ENCODE measurements around the gene MTCH1. TPM values are rescaled to one million over a fixed set of nuclear protein-coding genes. Genes with fewer than 3 reads are reported as not detected.

MTCH1 gene
- total RNA-seq, 1 experiment from 2014 or later, result 161 TPM

DNA sequence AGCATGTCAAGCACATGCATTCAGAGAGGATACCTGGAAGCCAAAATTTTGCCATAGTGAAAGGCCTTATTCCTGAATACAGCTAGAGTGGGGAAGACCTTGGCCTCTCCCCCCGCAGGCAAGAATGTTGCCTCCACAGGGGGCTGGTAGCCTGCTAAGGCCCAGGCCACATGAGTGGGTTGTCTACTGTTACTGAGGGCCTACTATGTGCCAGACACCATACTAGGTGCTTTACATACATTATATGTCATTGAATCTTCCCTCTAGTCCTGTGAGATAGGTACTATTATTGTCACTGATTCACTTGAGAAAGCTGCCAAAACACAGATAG, 32.1 kb downstream of the MTCH1 start:
- Histone ChIP-seq H3K4me3 (replicated peaks in 1 of 2; ENCODE audit: low read depth in 1 of 2, low read length in 2 of 2) (no peak overlapping the region), H3K4me1 (ENCODE audit: control insufficient read depth in 1 of 2, insufficient read depth in 2 of 2, low read length in 2 of 2) (peaks cover 0 to 57% of the 10 kb centered on the region in 2 experiments; a peak in 3 of 4 replicates), H4K20me1 (ENCODE audit: insufficient read depth) (no peaks in the 10 kb centered on the region), H2AFZ (ENCODE audit: low read depth, low read length, poor library complexity, severe bottlenecking) (no peak overlapping the region), H3K79me2 (ENCODE audit: insufficient read depth, low read length) (no peaks in the 10 kb centered on the region), H3K27me3 (ENCODE audit: insufficient read depth, low read length) (no peaks in the 10 kb centered on the region), H3K27ac (ENCODE audit: low read depth, low read length) (no peak overlapping the region), H3K9me2 (ENCODE audit: insufficient read depth) (no peaks in the 10 kb centered on the region), H3K9me3 (ENCODE audit: control insufficient read depth in 1 of 2, insufficient read depth in 1 of 2, low read depth in 1 of 2, low read length in 2 of 2) (no peaks in the 10 kb centered on the region), H3K9ac (ENCODE audit: low read length) (no peak overlapping the region), H3K36me3 (ENCODE audit: control insufficient read depth in 1 of 2, insufficient read depth in 2 of 2, low read length in 2 of 2) (no peaks in the 10 kb centered on the region), H3K4me2 (ENCODE audit: low read length) (no peak overlapping the region)
- no peak for TF ChIP-seq ZNF274 (IDR thresholded peaks at IDR 0.05; ENCODE audit: low read depth, low read length)
- TF ChIP-seq, protein P1, sequence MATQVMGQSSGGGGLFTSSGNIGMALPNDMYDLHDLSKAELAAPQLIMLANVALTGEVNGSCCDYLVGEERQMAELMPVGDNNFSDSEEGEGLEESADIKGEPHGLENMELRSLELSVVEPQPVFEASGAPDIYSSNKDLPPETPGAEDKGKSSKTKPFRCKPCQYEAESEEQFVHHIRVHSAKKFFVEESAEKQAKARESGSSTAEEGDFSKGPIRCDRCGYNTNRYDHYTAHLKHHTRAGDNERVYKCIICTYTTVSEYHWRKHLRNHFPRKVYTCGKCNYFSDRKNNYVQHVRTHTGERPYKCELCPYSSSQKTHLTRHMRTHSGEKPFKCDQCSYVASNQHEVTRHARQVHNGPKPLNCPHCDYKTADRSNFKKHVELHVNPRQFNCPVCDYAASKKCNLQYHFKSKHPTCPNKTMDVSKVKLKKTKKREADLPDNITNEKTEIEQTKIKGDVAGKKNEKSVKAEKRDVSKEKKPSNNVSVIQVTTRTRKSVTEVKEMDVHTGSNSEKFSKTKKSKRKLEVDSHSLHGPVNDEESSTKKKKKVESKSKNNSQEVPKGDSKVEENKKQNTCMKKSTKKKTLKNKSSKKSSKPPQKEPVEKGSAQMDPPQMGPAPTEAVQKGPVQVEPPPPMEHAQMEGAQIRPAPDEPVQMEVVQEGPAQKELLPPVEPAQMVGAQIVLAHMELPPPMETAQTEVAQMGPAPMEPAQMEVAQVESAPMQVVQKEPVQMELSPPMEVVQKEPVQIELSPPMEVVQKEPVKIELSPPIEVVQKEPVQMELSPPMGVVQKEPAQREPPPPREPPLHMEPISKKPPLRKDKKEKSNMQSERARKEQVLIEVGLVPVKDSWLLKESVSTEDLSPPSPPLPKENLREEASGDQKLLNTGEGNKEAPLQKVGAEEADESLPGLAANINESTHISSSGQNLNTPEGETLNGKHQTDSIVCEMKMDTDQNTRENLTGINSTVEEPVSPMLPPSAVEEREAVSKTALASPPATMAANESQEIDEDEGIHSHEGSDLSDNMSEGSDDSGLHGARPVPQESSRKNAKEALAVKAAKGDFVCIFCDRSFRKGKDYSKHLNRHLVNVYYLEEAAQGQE (IDR thresholded peaks at IDR 0.05; ENCODE audit: low read depth), result no peak
- TF ChIP-seq, protein P2, sequence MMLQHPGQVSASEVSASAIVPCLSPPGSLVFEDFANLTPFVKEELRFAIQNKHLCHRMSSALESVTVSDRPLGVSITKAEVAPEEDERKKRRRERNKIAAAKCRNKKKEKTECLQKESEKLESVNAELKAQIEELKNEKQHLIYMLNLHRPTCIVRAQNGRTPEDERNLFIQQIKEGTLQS (IDR thresholded peaks at IDR 0.05), result no peak
- TF ChIP-seq, protein P3, sequence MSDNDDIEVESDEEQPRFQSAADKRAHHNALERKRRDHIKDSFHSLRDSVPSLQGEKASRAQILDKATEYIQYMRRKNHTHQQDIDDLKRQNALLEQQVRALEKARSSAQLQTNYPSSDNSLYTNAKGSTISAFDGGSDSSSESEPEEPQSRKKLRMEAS (IDR thresholded peaks at IDR 0.05), result no peak
- TF ChIP-seq POLR2AphosphoS5 (IDR thresholded peaks at IDR 0.05; ENCODE audit: low read depth, low read length), result no peak
- no peak for TF ChIP-seq TCF7L2 (IDR thresholded peaks at IDR 0.05; ENCODE audit: borderline replicate concordance, extremely low read depth, insufficient read depth, insufficient read length)
- TF ChIP-seq YY1 (IDR thresholded peaks at IDR 0.05; ENCODE audit: extremely low read depth, insufficient replicate concordance, low read depth, low read length), result no peak
- TF ChIP-seq, protein P4, sequence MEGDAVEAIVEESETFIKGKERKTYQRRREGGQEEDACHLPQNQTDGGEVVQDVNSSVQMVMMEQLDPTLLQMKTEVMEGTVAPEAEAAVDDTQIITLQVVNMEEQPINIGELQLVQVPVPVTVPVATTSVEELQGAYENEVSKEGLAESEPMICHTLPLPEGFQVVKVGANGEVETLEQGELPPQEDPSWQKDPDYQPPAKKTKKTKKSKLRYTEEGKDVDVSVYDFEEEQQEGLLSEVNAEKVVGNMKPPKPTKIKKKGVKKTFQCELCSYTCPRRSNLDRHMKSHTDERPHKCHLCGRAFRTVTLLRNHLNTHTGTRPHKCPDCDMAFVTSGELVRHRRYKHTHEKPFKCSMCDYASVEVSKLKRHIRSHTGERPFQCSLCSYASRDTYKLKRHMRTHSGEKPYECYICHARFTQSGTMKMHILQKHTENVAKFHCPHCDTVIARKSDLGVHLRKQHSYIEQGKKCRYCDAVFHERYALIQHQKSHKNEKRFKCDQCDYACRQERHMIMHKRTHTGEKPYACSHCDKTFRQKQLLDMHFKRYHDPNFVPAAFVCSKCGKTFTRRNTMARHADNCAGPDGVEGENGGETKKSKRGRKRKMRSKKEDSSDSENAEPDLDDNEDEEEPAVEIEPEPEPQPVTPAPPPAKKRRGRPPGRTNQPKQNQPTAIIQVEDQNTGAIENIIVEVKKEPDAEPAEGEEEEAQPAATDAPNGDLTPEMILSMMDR (IDR thresholded peaks at IDR 0.05 in 2 of 3, conservative IDR thresholded peaks at IDR 0.05 in 1 of 3; ENCODE audit: borderline replicate concordance in 1 of 3, insufficient read depth in 1 of 3, low read depth in 2 of 3, low read length in 2 of 3), result no peak
- no peak for TF ChIP-seq CEBPB (IDR thresholded peaks at IDR 0.05; ENCODE audit: low read depth)
- TF ChIP-seq CBX3 (IDR thresholded peaks at IDR 0.05; ENCODE audit: low read depth), result no peak
- no peak for TF ChIP-seq EZH2 (IDR thresholded peaks at IDR 0.05)
- no peak for TF ChIP-seq POLR2A (IDR thresholded peaks at IDR 0.05; ENCODE audit: borderline replicate concordance, extremely low read depth, insufficient read depth, insufficient read length)
- no peak for TF ChIP-seq SRF (IDR thresholded peaks at IDR 0.05; ENCODE audit: low read depth)
- TF ChIP-seq RAD21 (IDR thresholded peaks at IDR 0.05; ENCODE audit: low read depth), result no peak
- no peak for TF ChIP-seq ELF1 (IDR thresholded peaks at IDR 0.05; ENCODE audit: borderline replicate concordance, low read depth)
- RAD21 ChIA-PET (ENCODE audit: low non-redundant PET in 1 of 2, low total read pairs in 2 of 2, uncharacterized antibody in 2 of 2, unreplicated experiment in 2 of 2), result no interaction called here
- ATAC-seq (no peak), DNase-seq (ENCODE audit: low read depth, low spot score) (no peak)
- POLR2A ChIA-PET, result no interaction called here
- BruUV-seq (replicated peaks), result no TSS peak
- intact Hi-C loops (cut with micrococcal nuclease), result no loop called here
- CTCF ChIA-PET, result no interaction called here

Data from HCT116 (cell line).